Thyroid gland (tissue), 4 donors: ENCODE data around the gene FNTB.

Source experiments
- POLR2A ChIP-seq, 2 donors: fragments of 450-650 bp; IDR thresholded peaks; one replicate each; pipeline ENCODE4 v1.6.1; 2017; ENCODE audit warnings: antibody characterized with exemption in 2 of 2, mild to moderate bottlenecking in 2 of 2, moderate library complexity in 1 of 2
- TF ChIP-seq, protein P1 (sequence below), 6 experiments: fragments of 200-600 bp in 3 of 6; fragments of 450-650 bp in 3 of 6; sonication (generic) in 3 of 6; IDR thresholded peaks; one replicate each; pipeline ENCODE4 v1.5.1; 2016 to 2019; ENCODE audit warnings: antibody characterized with exemption in 6 of 6, mild to moderate bottlenecking in 2 of 6, inconsistent platforms in 1 of 6, moderate library complexity in 1 of 6

DNA sequence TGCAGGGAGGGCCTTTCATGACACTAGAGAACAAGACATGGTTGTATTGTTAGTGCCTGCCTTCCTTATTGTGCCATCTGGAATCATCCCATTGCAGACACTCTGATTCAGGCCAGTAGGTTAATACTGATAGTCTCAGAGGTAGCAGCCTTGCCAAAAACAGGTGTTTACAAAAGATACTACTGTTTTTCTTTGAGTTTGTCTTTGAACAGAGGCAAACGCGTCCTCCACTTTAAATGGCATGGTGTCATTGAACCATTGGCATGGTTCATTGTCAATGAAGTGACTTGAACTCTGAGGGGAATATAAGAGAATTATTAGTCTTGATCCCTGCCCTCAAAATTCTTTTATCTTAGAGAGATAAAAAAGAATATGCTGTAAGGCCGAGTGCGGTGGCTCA is 4.2 kb downstream of the FNTB start:
- TF ChIP-seq, protein P1, sequence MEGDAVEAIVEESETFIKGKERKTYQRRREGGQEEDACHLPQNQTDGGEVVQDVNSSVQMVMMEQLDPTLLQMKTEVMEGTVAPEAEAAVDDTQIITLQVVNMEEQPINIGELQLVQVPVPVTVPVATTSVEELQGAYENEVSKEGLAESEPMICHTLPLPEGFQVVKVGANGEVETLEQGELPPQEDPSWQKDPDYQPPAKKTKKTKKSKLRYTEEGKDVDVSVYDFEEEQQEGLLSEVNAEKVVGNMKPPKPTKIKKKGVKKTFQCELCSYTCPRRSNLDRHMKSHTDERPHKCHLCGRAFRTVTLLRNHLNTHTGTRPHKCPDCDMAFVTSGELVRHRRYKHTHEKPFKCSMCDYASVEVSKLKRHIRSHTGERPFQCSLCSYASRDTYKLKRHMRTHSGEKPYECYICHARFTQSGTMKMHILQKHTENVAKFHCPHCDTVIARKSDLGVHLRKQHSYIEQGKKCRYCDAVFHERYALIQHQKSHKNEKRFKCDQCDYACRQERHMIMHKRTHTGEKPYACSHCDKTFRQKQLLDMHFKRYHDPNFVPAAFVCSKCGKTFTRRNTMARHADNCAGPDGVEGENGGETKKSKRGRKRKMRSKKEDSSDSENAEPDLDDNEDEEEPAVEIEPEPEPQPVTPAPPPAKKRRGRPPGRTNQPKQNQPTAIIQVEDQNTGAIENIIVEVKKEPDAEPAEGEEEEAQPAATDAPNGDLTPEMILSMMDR (IDR thresholded peaks at IDR 0.05): no peak
- TF ChIP-seq POLR2A (IDR thresholded peaks at IDR 0.05): no peak
